Hepatocyte (in vitro differentiated cells): ENCODE measurements around the gene DIAPH1.
A peak's percentile ranks its signal among the peaks of the same experiment; 100 is the strongest.

ENCODE experiments used
- EZH2phosphoT487 ChIP-seq: fragments of 200-600 bp; sonication (generic); IDR thresholded peaks from one replicate; pipeline ENCODE4 v1.6.1; 2018; ENCODE audit warnings: antibody characterized with exemption, mild to moderate bottlenecking, low read depth, moderate library complexity; ENCODE audit not compliant: unreplicated experiment, severe bottlenecking
- TF ChIP-seq, protein P1 (sequence below): fragments of 200-600 bp; sonication (generic); IDR thresholded peaks from 2 replicates; pipeline ENCODE4 v1.5.1; 2016; ENCODE audit warnings: antibody characterized with exemption, mild to moderate bottlenecking; ENCODE audit not compliant: poor library complexity

DNA sequence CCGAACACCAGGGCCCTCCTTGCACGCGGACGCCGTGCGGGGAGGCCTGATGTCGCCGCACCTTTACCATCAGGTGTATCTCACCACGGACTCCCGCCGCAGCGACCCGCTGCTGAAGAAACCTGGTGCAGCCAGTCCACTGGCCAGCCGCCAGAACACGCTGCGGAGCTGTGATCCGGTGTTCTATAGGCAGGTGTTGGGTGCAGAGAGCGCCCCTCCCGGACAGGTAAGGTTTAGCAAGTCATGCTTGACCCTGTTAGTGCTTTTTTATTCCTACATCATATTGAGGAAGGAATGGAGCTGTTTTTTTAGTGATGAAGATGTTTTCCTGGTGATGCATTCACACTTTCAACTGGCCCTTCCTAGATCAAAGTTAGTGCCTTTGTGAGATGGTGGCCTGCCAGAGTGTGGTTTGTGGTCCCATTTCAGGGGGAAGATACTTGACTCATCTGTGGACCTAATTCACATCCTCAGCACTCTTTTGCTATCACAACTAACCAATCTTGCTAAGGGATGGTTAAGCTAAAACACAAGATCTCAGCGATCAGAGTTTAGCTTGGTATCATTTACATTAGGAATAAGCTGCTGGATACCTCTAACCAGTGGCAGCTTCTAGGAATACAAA, 140.4 kb downstream of the DIAPH1 start:
- TF ChIP-seq, protein P1, sequence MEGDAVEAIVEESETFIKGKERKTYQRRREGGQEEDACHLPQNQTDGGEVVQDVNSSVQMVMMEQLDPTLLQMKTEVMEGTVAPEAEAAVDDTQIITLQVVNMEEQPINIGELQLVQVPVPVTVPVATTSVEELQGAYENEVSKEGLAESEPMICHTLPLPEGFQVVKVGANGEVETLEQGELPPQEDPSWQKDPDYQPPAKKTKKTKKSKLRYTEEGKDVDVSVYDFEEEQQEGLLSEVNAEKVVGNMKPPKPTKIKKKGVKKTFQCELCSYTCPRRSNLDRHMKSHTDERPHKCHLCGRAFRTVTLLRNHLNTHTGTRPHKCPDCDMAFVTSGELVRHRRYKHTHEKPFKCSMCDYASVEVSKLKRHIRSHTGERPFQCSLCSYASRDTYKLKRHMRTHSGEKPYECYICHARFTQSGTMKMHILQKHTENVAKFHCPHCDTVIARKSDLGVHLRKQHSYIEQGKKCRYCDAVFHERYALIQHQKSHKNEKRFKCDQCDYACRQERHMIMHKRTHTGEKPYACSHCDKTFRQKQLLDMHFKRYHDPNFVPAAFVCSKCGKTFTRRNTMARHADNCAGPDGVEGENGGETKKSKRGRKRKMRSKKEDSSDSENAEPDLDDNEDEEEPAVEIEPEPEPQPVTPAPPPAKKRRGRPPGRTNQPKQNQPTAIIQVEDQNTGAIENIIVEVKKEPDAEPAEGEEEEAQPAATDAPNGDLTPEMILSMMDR = peak; percentile 8
- TF ChIP-seq EZH2phosphoT487 = no peak
